Dendritic cell treated with granulocyte-macrophage colony-stimulating factor and Interleukin-4, amounts not matched to agents 40 ng/mL and 50 ng/mL, for 4 days (primary cell): Measurements from ENCODE around the gene CYSTM1.

ENCODE experiments used
- H3K27ac Mint-ChIP-seq: one replicate; pipeline ENCODE4 v1.8.0; 2022; ENCODE audit warnings: mild to moderate bottlenecking, mixed read lengths
- H3K27me3 Mint-ChIP-seq: one replicate; pipeline ENCODE4 v1.8.0; 2022; ENCODE audit warnings: mild to moderate bottlenecking, mixed read lengths
- H3K36me3 Mint-ChIP-seq: one replicate; pipeline ENCODE4 v1.8.0; 2022; ENCODE audit warnings: low read depth, mixed read lengths
- H3K4me1 Mint-ChIP-seq: one replicate; pipeline ENCODE4 v1.8.0; 2022; ENCODE audit warnings: low read depth, mixed read lengths
- H3K4me3 Mint-ChIP-seq: one replicate; pipeline ENCODE4 v1.8.0; 2022; ENCODE audit warnings: mild to moderate bottlenecking, moderate library complexity, mixed read lengths
- H3K9me3 Mint-ChIP-seq: one replicate; pipeline ENCODE4 v1.8.0; 2022; ENCODE audit warnings: mixed read lengths
- intact Hi-C: fragments of 100-400 bp; cut with micrococcal nuclease; formaldehyde crosslinking; loops from one replicate; pipeline ENCODE4 v1.15.0; 2022

Gene CYSTM1

GRCh38 chr5:140260089-140260656, 85.2 kb downstream of the CYSTM1 start:
- Mint-ChIP-seq H3K4me3 (no peak overlapping the region), H3K27ac (no peak overlapping the region)
- intact Hi-C loops, result no loop called here

GRCh38 chr5:140261403-140262171, 86.6 kb downstream of the CYSTM1 start:
- intact Hi-C loops, result no loop called here
- Mint-ChIP-seq H3K4me3 (no peak overlapping the region), H3K36me3 (peaks cover 30% of the 10 kb centered on the region), H3K27ac (peak overlapping the region; percentile 21), H3K9me3 (no peaks in the 10 kb centered on the region), H3K27me3 (no peaks in the 10 kb centered on the region), H3K4me1 (peaks cover 50% of the 10 kb centered on the region)

More at GRCh38 chr5:140260089-140260656, 85.2 kb downstream of the CYSTM1 start:
- Mint-ChIP-seq H3K9me3 (no peaks in the 10 kb centered on the region), H3K27me3 (no peaks in the 10 kb centered on the region), H3K36me3 (peaks cover 30% of the 10 kb centered on the region), H3K4me1 (peaks cover 36% of the 10 kb centered on the region)

DNA sequence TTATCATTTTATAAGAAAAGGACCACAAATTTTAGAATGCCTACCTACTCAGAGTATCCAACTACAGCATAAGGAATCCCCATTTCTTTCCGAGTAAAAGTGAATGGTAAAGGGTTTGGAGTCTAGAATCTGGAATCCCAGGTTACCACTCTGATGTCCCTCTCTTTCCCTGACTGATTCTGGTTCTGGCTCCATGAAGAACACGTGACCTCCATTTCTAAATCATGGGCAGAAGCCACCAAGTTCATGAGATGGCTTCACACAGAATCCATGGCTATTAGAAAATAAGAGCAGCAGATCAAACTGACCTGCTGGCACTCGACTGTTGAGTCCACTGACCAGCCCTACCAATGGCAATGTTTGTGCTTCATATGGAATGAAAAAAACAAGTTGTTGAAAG, 87.2 kb downstream of the CYSTM1 start:
- Mint-ChIP-seq H3K9me3 (no peaks in the 10 kb centered on the region), H3K4me1 (peaks cover 56% of the 10 kb centered on the region), H3K27me3 (no peaks in the 10 kb centered on the region), H3K36me3 (peaks cover 28% of the 10 kb centered on the region), H3K27ac (peak overlapping the region; percentile 15), H3K4me3 (no peak overlapping the region)
- intact Hi-C loops, result no loop called here

GRCh38 chr5:140262839-140263238, 87.9 kb downstream of the CYSTM1 start:
- Mint-ChIP-seq H3K9me3 (no peaks in the 10 kb centered on the region), H3K36me3 (peaks cover 22% of the 10 kb centered on the region), H3K4me1 (peaks cover 58% of the 10 kb centered on the region), H3K27ac (no peak overlapping the region), H3K27me3 (no peaks in the 10 kb centered on the region), H3K4me3 (no peak overlapping the region)
- intact Hi-C loops, result no loop called here

DNA sequence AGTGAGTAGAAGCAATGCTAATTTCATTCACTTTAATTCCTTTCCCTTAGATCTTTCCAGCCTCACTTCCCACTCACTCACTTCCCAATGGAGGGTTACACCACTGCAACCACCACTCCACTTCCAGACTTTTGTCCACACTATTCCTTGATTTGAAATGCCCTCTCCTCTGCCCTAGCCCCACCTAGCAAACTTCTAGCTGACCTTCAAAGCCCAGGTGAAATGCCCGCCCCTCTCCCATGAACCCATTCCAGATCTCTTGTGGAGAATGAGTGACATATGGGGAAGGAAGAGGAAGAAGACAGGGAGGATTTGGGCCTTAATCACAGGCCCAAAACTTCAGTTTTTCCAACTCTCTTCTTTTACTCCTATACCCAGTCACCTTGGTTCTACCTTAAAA, 90.9 kb downstream of the CYSTM1 start:
- no peaks in the 10 kb centered on the region for H3K27me3 Mint-ChIP-seq
- no peak overlapping the region for H3K27ac Mint-ChIP-seq
- intact Hi-C loops, result no loop called here
- H3K36me3 Mint-ChIP-seq, result peaks cover 6% of the 10 kb centered on the region
- H3K4me3 Mint-ChIP-seq, result no peak overlapping the region
- no peaks in the 10 kb centered on the region for H3K9me3 Mint-ChIP-seq
- peaks cover 47% of the 10 kb centered on the region for H3K4me1 Mint-ChIP-seq

DNA sequence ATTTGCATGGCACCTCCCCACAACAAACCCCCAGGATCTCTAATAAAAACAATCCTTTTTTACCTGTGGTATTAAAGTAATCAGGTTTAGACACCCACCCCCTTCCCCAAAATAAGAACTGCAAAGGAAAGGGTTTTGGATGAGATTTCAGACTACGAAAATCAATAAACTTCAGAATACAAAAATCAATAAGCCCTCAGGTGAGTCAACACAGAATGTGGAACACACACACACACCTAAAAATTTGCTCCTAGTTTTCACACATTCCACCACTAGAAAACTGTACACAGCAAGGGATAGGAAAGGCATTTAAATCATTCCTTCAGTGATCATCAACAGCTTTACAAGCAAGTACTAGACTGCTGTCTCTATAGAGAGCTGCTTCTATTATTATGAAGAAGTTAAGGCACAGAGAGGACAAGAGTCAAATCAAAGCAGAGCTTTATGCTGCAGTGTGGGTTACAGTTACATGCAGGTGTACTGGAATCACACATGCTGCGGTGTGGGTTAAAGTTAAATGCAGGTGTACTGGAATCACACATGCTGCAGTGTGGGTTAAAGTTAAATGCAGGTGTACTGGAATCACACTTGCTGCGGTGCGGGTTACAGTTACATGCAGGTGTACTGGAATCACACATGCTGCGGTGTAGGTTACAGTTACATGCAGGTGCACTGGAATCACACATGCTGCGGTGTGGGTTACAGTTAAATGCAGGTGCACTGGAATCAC, 91.6 kb downstream of the CYSTM1 start:
- peak overlapping the region; percentile 59 for H3K27ac Mint-ChIP-seq
- no peaks in the 10 kb centered on the region for H3K27me3 Mint-ChIP-seq
- intact Hi-C loops, result no loop called here
- H3K36me3 Mint-ChIP-seq, result peaks cover 6% of the 10 kb centered on the region
- H3K9me3 Mint-ChIP-seq, result no peaks in the 10 kb centered on the region
- H3K4me3 Mint-ChIP-seq, result no peak overlapping the region
- H3K4me1 Mint-ChIP-seq, result peaks cover 40% of the 10 kb centered on the region

- intact Hi-C loops, result no loop called here
- Mint-ChIP-seq H3K4me3 (no peak overlapping the region), H3K27ac (peak overlapping the region; percentile 59), H3K4me1 (peaks cover 35% of the 10 kb centered on the region), H3K36me3 (peaks cover 5% of the 10 kb centered on the region), H3K9me3 (no peaks in the 10 kb centered on the region), H3K27me3 (no peaks in the 10 kb centered on the region)
Measured at GRCh38 chr5:140267201-140267540, 92.2 kb downstream of the CYSTM1 start.

GRCh38 chr5:140267559-140268018, 92.6 kb downstream of the CYSTM1 start:
- H3K36me3 Mint-ChIP-seq, result peaks cover under 1% of the 10 kb centered on the region
- peaks cover 31% of the 10 kb centered on the region for H3K4me1 Mint-ChIP-seq
- peak overlapping the region; percentile 59 for H3K27ac Mint-ChIP-seq
- H3K9me3 Mint-ChIP-seq, result no peaks in the 10 kb centered on the region
- H3K4me3 Mint-ChIP-seq, result no peak overlapping the region
- no peaks in the 10 kb centered on the region for H3K27me3 Mint-ChIP-seq
- intact Hi-C loops, result no loop called here

GRCh38 chr5:140270008-140270407, 95.0 kb downstream of the CYSTM1 start:
- Mint-ChIP-seq H3K27me3 (no peaks in the 10 kb centered on the region), H3K36me3 (no peaks in the 10 kb centered on the region), H3K9me3 (no peaks in the 10 kb centered on the region), H3K4me1 (peaks cover 46% of the 10 kb centered on the region), H3K27ac (no peak overlapping the region), H3K4me3 (no peak overlapping the region)
- intact Hi-C loops, result no loop called here

DNA sequence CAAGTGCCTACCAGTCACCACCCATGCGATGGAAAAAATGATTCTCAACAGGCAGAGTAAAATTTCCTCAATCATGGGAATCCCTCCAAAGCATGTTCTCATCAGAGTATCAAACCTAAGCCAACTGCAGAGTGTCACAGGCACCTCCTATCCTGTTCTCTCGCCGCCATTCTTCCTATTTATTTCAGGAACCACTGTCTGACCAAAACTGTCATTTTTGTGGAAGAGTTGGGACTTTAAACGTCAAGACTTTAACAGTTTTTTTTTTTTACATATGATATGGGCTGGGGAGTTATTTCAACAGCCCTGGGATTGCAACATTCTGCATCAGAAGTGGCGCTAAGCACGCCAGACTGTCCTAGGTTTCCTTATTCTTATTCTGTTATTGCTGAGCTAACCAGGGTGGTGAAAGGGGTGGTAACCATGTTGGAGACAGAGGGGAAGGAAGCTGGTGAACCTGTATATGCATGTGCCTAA, 98.5 kb downstream of the CYSTM1 start:
- Mint-ChIP-seq H3K4me3 (peak overlapping the region; percentile 11), H3K36me3 (peaks cover 18% of the 10 kb centered on the region), H3K27ac (peak overlapping the region; percentile 50)

DNA sequence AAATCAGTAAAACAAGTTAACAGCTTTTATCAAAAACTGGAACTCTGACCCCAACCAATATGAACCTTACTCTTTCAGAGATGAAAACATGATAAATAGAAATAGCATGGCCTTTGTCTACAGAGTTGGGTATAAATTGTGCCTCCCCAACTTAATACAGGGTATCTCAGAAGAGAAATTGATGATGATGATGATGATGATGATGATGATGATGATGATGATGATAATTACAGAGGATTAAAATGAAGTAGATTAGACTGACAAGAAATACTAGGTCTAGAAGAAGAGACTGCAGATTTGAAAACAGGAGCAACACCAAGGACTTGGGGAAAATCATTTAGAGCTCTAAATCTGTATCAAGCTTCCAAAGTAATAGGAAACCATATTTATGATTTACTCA, 100.8 kb downstream of the CYSTM1 start:
- intact Hi-C loops, result no loop called here
- Mint-ChIP-seq H3K4me1 (peaks cover 37% of the 10 kb centered on the region), H3K4me3 (no peak overlapping the region), H3K9me3 (no peaks in the 10 kb centered on the region), H3K36me3 (peaks cover 23% of the 10 kb centered on the region), H3K27me3 (no peaks in the 10 kb centered on the region), H3K27ac (no peak overlapping the region)

More for the DNA sequence above, 98.5 kb downstream of the CYSTM1 start:
- intact Hi-C loops, result no loop called here
- Mint-ChIP-seq H3K27me3 (no peaks in the 10 kb centered on the region), H3K9me3 (no peaks in the 10 kb centered on the region), H3K4me1 (peaks cover 33% of the 10 kb centered on the region)

- Mint-ChIP-seq H3K27ac (no peak overlapping the region), H3K27me3 (no peaks in the 10 kb centered on the region), H3K4me1 (peaks cover 24% of the 10 kb centered on the region), H3K9me3 (no peaks in the 10 kb centered on the region), H3K36me3 (peaks cover 14% of the 10 kb centered on the region), H3K4me3 (no peak overlapping the region)
- intact Hi-C loops, result loop anchor here (5.0 kb wide), 1 partner anchor 35 kb away; no protein-coding TSS in a partner anchor
Measured at GRCh38 chr5:140282266-140282665, 107.3 kb downstream of the CYSTM1 start.

GRCh38 chr5:140284013-140284412, 109.0 kb downstream of the CYSTM1 start:
- H3K27me3 Mint-ChIP-seq, result no peaks in the 10 kb centered on the region
- H3K36me3 Mint-ChIP-seq, result no peaks in the 10 kb centered on the region
- H3K4me3 Mint-ChIP-seq, result no peak overlapping the region
- H3K9me3 Mint-ChIP-seq, result no peaks in the 10 kb centered on the region
- H3K4me1 Mint-ChIP-seq, result peaks cover 24% of the 10 kb centered on the region
- intact Hi-C loops, result loop anchor here (5.0 kb wide), 1 partner anchor 37 kb away; no protein-coding TSS in a partner anchor
- H3K27ac Mint-ChIP-seq, result no peak overlapping the region

- H3K9me3 Mint-ChIP-seq, result no peaks in the 10 kb centered on the region
- peaks cover 3% of the 10 kb centered on the region for H3K36me3 Mint-ChIP-seq
- intact Hi-C loops, result no loop called here
- no peak overlapping the region for H3K4me3 Mint-ChIP-seq
- no peaks in the 10 kb centered on the region for H3K27me3 Mint-ChIP-seq
- H3K4me1 Mint-ChIP-seq, result peaks cover 32% of the 10 kb centered on the region
- no peak overlapping the region for H3K27ac Mint-ChIP-seq
Measured at GRCh38 chr5:140286424-140286823, 111.4 kb downstream of the CYSTM1 start.
